HUES48 (cell line): ENCODE results near the gene REV1.
"Not testable (repeated sequence)": the region's sequence is repeated elsewhere in the genome, so short reads cannot be mapped to it uniquely, and the experiment has no call there.

Source experiments
- H3K27ac ChIP-seq: one replicate; pipeline ENCODE4 v1.7.0; 2013; ENCODE audit warnings: low read depth, low read length, inconsistent platforms
- H3K27me3 ChIP-seq: 2 replicates; pipeline ENCODE4 v1.6.1; 2013; ENCODE audit warnings: mild to moderate bottlenecking, low read length; ENCODE audit not compliant: control insufficient read depth, insufficient read depth
- H3K36me3 ChIP-seq: 2 replicates; pipeline ENCODE4 v1.6.1; 2013; ENCODE audit warnings: low read length; ENCODE audit not compliant: control insufficient read depth, insufficient read depth
- H3K4me1 ChIP-seq: 2 replicates; pipeline ENCODE4 v1.6.1; 2013; ENCODE audit warnings: mild to moderate bottlenecking, low read length; ENCODE audit not compliant: control insufficient read depth, insufficient read depth
- H3K4me3 ChIP-seq: 2 replicates; pipeline ENCODE4 v1.5.1; 2013; ENCODE audit warnings: mild to moderate bottlenecking, low read depth, low read length
- H3K9ac ChIP-seq: 2 replicates; pipeline ENCODE4 v1.6.1; 2013; ENCODE audit warnings: mild to moderate bottlenecking, low read depth, low read length, moderate library complexity
- H3K9me3 ChIP-seq: 2 replicates; pipeline ENCODE4 v1.6.1; 2013; ENCODE audit warnings: low read length; ENCODE audit not compliant: control insufficient read depth, insufficient read depth

Gene REV1

DNA sequence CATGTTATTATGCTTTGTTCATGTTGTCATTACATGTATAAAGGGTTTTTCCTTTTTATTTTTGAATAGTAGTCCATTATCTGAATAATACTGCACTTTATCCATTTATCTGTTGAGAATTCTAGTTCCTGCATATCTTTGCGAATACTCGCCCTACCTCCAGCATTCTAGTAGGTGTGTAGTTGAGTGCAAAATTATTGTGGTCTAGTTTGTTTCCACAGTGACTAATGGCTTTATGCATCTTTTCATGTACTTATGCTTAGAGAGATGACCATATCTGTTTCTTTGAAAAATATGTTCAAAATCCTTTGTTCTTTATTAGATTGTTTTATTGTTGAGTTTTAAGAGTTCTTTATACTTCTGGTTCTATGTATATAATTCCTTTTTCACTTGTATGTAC lies 103.8 kb downstream of the REV1 start:
- peaks cover 3% of the 10 kb centered on the region; the same call in 1 of the 2 replicates for H3K4me1 ChIP-seq
- H3K9me3 ChIP-seq: no peaks in the 10 kb centered on the region
- H3K9ac ChIP-seq: no peak overlapping the region
- H3K27ac ChIP-seq: no peak overlapping the region
- no peaks in the 10 kb centered on the region for H3K27me3 ChIP-seq
- peaks cover 63% of the 10 kb centered on the region for H3K36me3 ChIP-seq
- H3K4me3 ChIP-seq: no peak overlapping the region

GRCh38 chr2:99382143-99382542 lies 107.7 kb downstream of the REV1 start:
- Histone ChIP-seq H3K9me3 (no peaks in the 10 kb centered on the region), H3K27ac (no peak overlapping the region), H3K36me3 (peaks cover 81% of the 10 kb centered on the region), H3K9ac (no peak overlapping the region), H3K27me3 (no peaks in the 10 kb centered on the region), H3K4me1 (peaks cover 12% of the 10 kb centered on the region; the same call in 1 of the 2 replicates), H3K4me3 (no peak overlapping the region)

DNA sequence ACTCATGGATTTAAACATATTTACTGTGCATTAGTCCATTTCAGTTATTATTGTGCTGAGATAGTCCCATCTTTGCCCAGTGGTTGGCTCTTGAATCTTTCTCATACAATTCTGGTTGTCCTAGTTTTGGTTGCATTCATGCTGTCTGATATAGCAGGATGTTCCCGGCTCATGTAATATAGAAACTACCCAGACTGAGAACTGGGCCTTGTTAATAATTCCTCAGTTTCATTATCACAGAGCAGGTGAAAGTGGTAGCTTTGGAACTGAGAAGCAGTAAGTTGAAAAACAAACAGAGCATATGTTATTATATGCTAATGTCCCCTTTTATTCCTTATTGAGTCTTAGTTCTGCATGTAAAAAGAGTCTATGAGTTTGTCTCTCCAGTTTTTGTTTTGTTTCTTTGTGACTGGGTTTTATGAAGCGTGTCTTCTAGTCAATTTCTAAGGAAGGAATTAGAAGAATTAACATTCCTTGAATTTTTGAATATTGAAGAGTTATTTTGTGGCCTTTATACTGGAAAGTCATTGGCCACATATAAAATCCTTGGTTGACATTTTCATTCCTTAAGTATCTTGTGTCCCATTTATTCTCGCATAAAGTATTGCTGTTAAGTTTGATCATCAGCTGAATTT lies 109.3 kb downstream of the REV1 start:
- H3K4me3 ChIP-seq: no peak overlapping the region; the same call in 1 of the 2 replicates
- H3K9me3 ChIP-seq: no peaks in the 10 kb centered on the region
- H3K4me1 ChIP-seq: peaks cover 12% of the 10 kb centered on the region; the same call in 1 of the 2 replicates
- no peaks in the 10 kb centered on the region for H3K27me3 ChIP-seq
- peaks cover 91% of the 10 kb centered on the region for H3K36me3 ChIP-seq
- H3K27ac ChIP-seq: peak overlapping the region; percentile 57
- H3K9ac ChIP-seq: no peak overlapping the region

GRCh38 chr2:99377879-99378278 lies 111.9 kb downstream of the REV1 start:
- Histone ChIP-seq H3K4me3 (no peak overlapping the region), H3K36me3 (peaks cover 95% of the 10 kb centered on the region), H3K9ac (no peak overlapping the region), H3K4me1 (peaks cover 12% of the 10 kb centered on the region; the same call in 1 of the 2 replicates), H3K9me3 (no peaks in the 10 kb centered on the region), H3K27ac (no peak overlapping the region), H3K27me3 (no peaks in the 10 kb centered on the region)

- H3K27ac ChIP-seq: no peak overlapping the region
- H3K9me3 ChIP-seq: no peaks in the 10 kb centered on the region
- no peak overlapping the region for H3K9ac ChIP-seq
- no peaks in the 10 kb centered on the region for H3K27me3 ChIP-seq
- H3K4me3 ChIP-seq: no peak overlapping the region
- H3K4me1 ChIP-seq: peaks cover 12% of the 10 kb centered on the region; the same call in 1 of the 2 replicates
- peaks cover 95% of the 10 kb centered on the region for H3K36me3 ChIP-seq
Measured at GRCh38 chr2:99376254-99376864, 113.5 kb downstream of the REV1 start.

DNA sequence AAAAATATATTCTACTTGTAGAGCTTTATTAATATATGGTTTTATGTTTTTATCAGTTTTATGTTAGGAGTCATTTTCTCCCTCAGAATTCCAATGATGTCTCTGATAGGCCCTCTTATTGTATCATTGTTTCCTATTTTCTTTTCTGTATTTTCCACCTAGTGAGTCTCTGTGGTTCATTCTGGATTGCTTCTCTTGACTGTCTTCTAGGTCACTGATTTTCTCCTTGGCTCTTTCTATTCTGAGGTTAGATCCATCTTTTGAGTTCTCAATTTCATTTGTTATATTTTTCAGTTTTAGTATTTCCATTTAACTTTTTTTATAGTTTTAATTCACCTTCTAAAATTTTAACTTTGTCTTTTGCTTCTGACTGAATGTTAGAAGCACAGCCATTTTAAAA lies 115.1 kb downstream of the REV1 start:
- no peaks in the 10 kb centered on the region for H3K4me1 ChIP-seq
- H3K9ac ChIP-seq: no peak overlapping the region
- no peaks in the 10 kb centered on the region for H3K27me3 ChIP-seq
- no peak overlapping the region for H3K27ac ChIP-seq
- H3K36me3 ChIP-seq: peaks cover 95% of the 10 kb centered on the region
- H3K4me3 ChIP-seq: no peak overlapping the region
- H3K9me3 ChIP-seq: no peaks in the 10 kb centered on the region

DNA sequence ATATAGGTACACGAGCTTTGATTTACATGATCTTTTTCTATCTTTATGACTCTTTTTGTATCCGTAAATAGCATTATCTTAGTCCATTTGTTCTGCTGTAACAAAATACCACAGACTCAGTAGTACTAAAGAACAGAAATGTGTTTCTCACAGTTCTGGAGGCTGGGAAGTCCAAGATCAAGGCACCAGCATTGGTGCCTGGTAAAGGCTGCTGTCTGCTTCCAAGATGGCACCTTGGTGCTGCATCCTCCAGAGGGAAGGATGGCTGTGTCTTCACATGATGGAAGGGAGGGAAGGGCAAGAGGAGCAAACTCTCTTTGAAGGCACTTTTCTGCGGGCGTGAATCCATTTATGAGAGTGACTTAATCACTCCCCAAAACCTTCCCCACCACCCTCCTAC lies 116.7 kb downstream of the REV1 start:
- Histone ChIP-seq H3K9ac (no peak overlapping the region), H3K9me3 (no peaks in the 10 kb centered on the region), H3K27me3 (no peaks in the 10 kb centered on the region), H3K36me3 (peaks cover 92% of the 10 kb centered on the region), H3K4me1 (no peaks in the 10 kb centered on the region), H3K27ac (no peak overlapping the region), H3K4me3 (no peak overlapping the region)

DNA sequence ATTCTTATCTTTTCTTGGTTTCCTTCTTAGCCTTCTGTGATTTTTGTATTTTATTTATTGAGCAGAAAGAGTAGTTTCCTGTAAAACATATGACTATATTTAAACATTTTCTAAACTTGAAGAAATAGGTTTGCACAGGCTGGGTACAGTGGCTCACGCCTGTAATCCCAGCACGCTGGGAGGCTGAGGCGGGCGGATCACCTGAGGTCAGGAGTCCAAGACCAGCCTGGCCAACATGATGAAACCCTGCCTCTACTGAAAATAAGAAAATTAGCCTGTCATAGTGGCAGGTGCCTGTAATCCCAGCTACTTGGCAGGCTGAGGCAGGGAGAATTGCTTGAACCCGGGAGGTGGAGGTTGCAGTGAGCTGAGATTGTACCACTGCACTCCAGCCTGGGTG lies 121.0 kb downstream of the REV1 start:
- not testable (repeated sequence) for H3K4me1 ChIP-seq, H3K4me3 ChIP-seq, H3K27me3 ChIP-seq, H3K27ac ChIP-seq, H3K9ac ChIP-seq, H3K9me3 ChIP-seq
- H3K36me3 ChIP-seq: peaks cover 92% of the 10 kb centered on the region

DNA sequence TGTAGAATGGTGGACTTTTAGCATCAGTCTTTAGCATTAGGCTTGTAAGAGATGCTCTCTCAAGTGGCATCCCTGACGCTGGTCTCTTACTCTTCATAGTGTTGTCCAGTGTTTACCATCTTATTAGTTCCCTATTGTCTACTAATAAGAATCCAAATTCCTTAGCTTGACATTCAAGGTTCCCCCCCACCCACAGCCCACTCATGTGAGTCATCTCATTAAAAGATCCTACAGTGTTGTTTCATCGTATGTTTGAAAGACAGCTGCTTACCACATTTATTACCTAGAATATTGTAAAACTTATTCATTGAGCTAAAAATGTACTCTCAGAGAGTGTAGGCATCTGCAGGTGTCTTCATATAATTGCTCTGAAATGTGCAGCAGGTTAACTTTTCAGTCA lies 124.2 kb downstream of the REV1 start:
- Histone ChIP-seq H3K27ac (no peak overlapping the region), H3K36me3 (peaks cover 86% of the 10 kb centered on the region), H3K27me3 (no peaks in the 10 kb centered on the region), H3K9ac (no peak overlapping the region), H3K4me1 (no peaks in the 10 kb centered on the region), H3K9me3 (no peaks in the 10 kb centered on the region), H3K4me3 (no peak overlapping the region)

DNA sequence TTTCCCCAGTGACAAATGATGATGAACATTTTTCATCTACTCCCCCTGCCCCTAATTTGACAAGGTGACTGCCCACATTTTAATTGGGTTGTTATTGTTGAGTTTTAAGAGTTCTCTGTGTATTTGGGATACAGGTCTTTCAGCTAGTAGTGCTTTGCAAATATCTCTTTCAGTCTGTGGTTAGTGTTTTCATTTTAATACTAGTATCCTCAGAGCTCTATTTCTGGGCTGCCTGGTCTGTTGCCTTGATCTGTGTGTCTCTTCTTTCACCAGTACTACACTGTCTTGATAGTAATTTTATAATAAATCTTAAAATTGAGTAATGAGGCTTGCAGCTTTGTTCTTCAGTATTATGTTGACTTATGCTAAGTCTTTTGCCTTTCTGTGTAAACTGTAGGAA lies 133.0 kb downstream of the REV1 start:
- no peaks in the 10 kb centered on the region for H3K9me3 ChIP-seq
- peaks cover 12% of the 10 kb centered on the region; the same call in 1 of the 2 replicates for H3K4me1 ChIP-seq
- H3K9ac ChIP-seq: no peak overlapping the region
- no peaks in the 10 kb centered on the region for H3K27me3 ChIP-seq
- peaks cover 15% of the 10 kb centered on the region for H3K36me3 ChIP-seq
- no peak overlapping the region for H3K27ac ChIP-seq
- no peak overlapping the region for H3K4me3 ChIP-seq

GRCh38 chr2:99354825-99355224 lies 135.0 kb downstream of the REV1 start:
- H3K4me1 ChIP-seq: peaks cover 12% of the 10 kb centered on the region; the same call in 1 of the 2 replicates
- not testable (repeated sequence) for H3K36me3 ChIP-seq, H3K9ac ChIP-seq, H3K27me3 ChIP-seq, H3K4me3 ChIP-seq, H3K9me3 ChIP-seq, H3K27ac ChIP-seq
